GM19240 (cell line): Measurements from ENCODE around the gene KRTAP5-7.
"Not testable (repeated sequence)": the region's sequence is repeated elsewhere in the genome, so short reads cannot be mapped to it uniquely, and the experiment has no call there.

Experiments used
- DNase-seq: peaks from one replicate; pipeline ENCODE4 v3.0.0; 2011; ENCODE audit warnings: low spot score; ENCODE audit not compliant: insufficient read length

KRTAP5-7 gene

GRCh38 chr11:71556018-71556417, 29.0 kb downstream of the KRTAP5-7 start:
- DNase-seq: no peak

GRCh38 chr11:71557257-71557656, 30.2 kb downstream of the KRTAP5-7 start:
- DNase-seq: no peak

- no peak for DNase-seq
These were observed 31.9 kb downstream of the KRTAP5-7 start for GRCh38 chr11:71558996-71559395.

- DNase-seq: no peak
These were observed 35.1 kb downstream of the KRTAP5-7 start for GRCh38 chr11:71562120-71562519.

- DNase-seq: peak; percentile 57
These were observed 36.3 kb downstream of the KRTAP5-7 start for GRCh38 chr11:71563406-71563805.

GRCh38 chr11:71564430-71564829, 37.4 kb downstream of the KRTAP5-7 start:
- DNase-seq: no peak

GRCh38 chr11:71565263-71565662, 38.2 kb downstream of the KRTAP5-7 start, which contains the start of gene KRTAP5-10:
KRTAP5-10 (plus strand) TSS chr11:71565563; CDS start chr11:71565588, 25 bp downstream.
- no peak for DNase-seq

DNA sequence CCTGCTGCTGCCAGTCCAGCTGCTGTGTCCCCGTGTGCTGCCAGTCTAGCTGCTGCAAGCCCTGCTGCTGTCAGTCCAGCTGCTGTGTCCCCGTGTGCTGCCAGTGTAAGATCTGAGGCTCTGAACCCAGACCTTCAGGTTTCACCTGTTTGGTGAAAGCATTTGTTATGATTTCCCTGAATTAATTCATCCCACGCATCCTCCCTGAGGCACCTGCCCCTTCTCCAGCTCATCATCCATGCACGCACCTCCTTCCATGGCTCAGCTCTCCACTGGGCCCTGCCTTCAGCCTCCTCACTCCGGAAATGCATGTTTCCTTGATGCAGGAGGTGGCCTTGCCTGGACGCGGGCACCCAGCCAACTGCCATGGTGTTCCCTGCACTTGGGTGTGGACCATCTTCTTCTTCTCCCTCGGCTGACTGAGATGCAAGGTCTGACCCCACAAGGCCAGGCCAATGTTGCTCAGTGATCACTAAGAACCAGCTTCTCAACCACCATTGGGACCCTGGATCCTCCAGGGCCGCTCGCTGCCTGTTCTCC, 39.1 kb downstream of the KRTAP5-7 start:
- no peak for DNase-seq

GRCh38 chr11:71566626-71567599, 39.8 kb downstream of the KRTAP5-7 start:
- not testable (repeated sequence) for DNase-seq

- not testable (repeated sequence) for DNase-seq
These were observed 40.6 kb downstream of the KRTAP5-7 start for GRCh38 chr11:71567633-71568032.

DNA sequence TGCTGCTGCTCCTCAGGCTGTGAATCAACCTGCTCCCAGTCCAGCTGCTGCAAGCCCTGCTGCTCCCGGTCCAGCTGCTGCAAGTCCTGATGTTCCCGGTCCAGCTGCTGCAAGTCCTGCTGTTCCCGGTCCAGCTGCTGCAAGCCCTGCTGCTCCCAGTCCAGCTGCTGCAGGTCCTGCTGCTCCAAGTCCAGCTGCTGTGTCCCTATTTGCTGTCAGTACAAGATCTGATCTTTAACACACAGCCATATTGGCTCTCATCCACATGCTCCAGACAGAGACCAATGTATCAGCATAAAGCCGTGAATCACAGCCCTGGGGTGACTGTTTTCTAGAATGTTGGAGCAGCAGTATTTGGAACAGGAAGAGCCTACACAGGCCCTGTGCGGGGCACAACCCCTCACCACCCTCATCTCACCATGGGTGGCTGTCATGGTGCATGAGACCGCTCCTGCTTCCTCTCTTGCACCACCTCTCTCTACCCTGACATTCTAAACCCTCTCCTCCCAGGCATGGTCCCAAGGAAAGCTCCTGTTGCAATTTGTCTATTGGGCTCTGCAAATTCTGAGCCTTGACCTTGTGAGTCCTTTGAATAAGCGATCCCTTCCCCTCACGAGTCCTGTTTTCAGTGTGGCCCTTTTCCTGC, 41.8 kb downstream of the KRTAP5-7 start:
- no peak for DNase-seq

- DNase-seq: not testable (repeated sequence)
These were observed 44.2 kb downstream of the KRTAP5-7 start for GRCh38 chr11:71571101-71571850.

GRCh38 chr11:71572811-71573210, 45.7 kb downstream of the KRTAP5-7 start:
- no peak for DNase-seq

DNA sequence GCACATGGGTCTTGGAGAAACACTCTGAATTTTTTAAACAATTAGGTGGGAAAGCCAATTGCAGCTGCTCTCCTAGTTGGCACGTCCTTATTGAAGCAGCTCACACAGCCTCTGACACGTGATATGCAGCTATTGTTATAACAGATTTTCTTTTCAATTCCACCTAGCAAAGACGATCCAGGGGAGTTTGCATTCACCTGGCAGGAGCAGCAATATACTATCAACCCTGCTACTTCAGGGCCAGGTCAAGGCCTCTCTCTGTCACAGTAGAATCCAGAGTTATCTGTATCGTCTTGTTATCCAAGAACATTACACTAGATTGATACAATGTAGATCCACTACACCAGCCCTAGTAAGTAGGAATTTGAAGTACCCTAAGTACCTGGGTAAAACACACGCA, 47.4 kb downstream of the KRTAP5-7 start:
- no peak for DNase-seq

DNA sequence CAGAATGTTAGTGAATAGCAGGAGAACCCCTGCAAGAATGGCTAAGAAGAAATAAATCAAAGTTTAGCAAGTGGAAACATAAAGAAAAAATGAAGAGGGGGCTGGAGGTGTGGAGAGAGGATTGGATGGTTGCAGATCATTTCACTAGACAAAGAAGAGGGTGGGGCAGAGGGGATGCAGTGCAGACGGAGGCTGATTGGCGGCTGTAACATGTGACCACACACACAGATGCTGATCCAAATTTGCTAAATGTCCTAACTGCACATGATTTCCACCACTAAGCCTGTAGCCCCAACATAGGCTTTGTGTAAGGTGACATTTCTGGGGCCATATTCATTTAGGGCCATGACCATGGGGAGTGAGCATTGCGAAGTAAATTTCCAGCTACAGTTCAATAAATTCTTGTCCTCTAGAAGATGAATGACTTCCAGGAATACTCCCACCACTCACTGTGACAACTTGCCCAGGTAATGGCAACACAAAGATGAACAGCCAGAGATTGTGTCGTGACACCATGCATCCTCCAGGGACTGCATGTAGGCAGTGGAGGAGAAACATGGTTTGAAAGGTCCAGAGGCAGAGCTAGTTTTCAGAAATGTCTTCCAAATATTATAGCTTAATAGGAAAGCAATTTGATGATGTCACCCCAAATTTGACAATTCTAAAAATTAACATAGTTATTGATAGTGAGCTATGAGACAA, 48.8 kb downstream of the KRTAP5-7 start:
- no peak for DNase-seq

DNA sequence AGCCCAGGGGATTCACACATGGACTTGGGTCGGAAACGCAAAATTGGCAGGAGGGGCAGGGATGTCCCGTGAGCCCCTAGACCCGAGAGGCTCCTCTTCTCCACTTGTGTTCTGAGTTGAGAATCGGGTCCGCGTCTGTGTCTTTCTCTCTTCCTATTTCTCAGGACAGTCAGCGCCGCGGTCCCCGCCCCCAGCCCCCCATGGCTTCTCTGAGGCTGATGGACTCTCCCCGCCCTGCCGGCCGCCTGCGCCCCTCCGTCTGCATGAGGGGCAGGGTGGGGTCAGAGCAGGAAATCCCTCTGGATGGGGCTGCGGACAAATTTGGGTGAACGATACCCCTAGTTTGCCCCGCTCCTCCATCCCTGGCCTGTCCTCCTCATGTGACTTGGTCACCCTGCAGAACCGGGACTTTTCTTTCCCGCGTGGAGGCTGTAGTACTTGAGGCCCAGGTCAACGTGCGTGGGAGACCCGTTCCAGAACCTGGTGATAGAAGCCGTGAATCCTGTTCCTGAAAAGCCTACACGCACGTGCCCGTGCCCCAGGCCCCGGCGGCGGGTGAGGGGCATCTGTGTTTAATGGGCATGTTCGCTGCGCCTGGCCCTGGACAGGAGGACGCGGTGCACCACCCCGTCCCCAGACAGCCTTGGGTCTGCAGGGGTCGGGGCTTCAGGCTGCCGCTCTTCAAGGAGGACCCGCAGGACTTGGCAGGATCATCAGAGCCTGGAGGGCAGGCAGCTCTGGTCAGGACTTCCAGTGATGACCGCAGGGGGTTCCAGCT, 49.8 kb downstream of the KRTAP5-7 start:
- DNase-seq: not testable (repeated sequence)

DNA sequence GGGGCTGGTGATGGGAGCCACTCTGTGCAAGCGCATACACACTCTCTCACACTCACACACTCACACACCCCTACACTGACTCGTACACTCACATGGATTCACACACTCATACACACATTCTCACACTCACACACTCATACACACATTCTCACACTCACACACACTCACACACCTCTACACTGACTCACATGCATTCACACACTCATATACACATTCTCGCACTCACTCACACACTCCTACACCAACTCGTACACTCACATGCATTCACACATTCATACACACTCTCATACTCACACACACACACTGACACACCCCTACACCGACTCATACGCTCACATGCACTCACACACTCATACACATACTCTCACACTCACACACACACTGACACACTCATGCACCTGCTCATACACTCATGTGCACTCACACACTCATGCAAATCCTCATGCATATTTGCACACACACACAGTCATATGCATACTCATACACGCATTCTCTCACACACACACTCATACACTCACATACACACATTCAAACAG, 50.5 kb downstream of the KRTAP5-7 start:
- DNase-seq: no peak
